ENCODE results near the gene HUNK. TPM values are rescaled to one million over a fixed set of nuclear protein-coding genes. Genes with fewer than 3 reads are reported as not detected.

HUNK gene
- polyA plus RNA-seq, 1 donor (not counting 4 experiments of a cell fraction or from before 2014, with no cell fraction given), result 0.03 TPM

DNA sequence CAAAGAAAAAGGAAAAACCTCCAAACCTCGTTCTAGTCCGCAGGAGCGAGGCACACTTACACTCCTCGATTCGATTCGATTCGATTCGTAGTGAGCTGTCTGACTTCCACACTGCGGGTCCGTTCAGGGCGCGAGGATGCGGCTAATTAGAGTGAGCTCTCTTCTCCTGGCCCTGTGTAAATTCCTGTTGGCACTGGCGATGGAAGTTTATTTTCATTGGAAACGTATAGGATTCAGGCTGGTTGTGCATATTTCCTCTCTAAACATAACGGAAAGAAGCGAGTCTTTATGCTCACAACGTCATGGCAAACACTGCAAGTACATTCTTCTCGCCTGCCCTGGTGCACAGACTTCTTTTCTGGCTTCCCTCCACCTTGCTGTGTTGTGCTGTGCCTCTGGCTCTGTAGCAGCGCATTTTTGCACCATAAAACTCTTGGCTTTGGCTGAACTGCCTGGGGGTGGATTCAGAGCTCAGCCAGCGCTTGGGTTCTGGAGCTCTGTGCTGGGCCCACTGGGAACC lies 2.7 kb downstream of the HUNK start:
- dilution Hi-C loops (cut with MboI; ENCODE audit: extremely low pct_ligation_motif_present, low sequenced_read_pairs), result no loop called here
- Histone ChIP-seq H3K4me2 (ENCODE audit: control insufficient read depth, extremely low read depth, insufficient read depth, low read depth, low read length) (no peak overlapping the region), H3K79me2 (ENCODE audit: control insufficient read depth, insufficient read depth, low read length) (no peaks in the 10 kb centered on the region), H3K9me3 (ENCODE audit: control insufficient read depth, low read depth, low read length) (no peaks in the 10 kb centered on the region), H3K27ac (ENCODE audit: control insufficient read depth, insufficient read depth, low read length) (no peak overlapping the region), H2AFZ (ENCODE audit: control insufficient read depth, low read length) (no peak overlapping the region), H4K20me1 (ENCODE audit: control insufficient read depth, extremely low read depth, insufficient read depth, low read length) (no peaks in the 10 kb centered on the region), H3K27me3 (ENCODE audit: control insufficient read depth, extremely low read depth, insufficient read depth, low read length) (peaks cover 72% of the 10 kb centered on the region), H3K36me3 (ENCODE audit: control insufficient read depth in 2 of 2, extremely low read depth in 1 of 2, insufficient read depth in 2 of 2, low read length in 2 of 2) (no peaks in the 10 kb centered on the region), H3K4me3 (ENCODE audit: control insufficient read depth in 2 of 3, extremely low read depth in 1 of 3, insufficient read depth in 2 of 3, low read depth in 1 of 3, low read length in 3 of 3) (no peak overlapping the region), H3K9ac (ENCODE audit: control insufficient read depth, extremely low read depth, insufficient read depth, low read length) (no peak overlapping the region), H3K9me1 (ENCODE audit: control insufficient read depth, extremely low read depth, insufficient read depth, low read length) (no peaks in the 10 kb centered on the region), H3K4me1 (ENCODE audit: control insufficient read depth, extremely low read depth, insufficient read depth, low read length) (peaks cover 3% of the 10 kb centered on the region)
- TF ChIP-seq CTCF (optimal IDR thresholded peaks at IDR 0.05 in 1 of 3, IDR thresholded peaks at IDR 0.05 in 1 of 3, conservative IDR thresholded peaks at IDR 0.05 in 1 of 3; ENCODE audit: extremely low read depth in 1 of 3, insufficient read depth in 2 of 3, low read length in 3 of 3), result no peak
- FAIRE-seq, result no peak
- DNase-seq (ENCODE audit: low read depth, low spot score), result no peak

DNA sequence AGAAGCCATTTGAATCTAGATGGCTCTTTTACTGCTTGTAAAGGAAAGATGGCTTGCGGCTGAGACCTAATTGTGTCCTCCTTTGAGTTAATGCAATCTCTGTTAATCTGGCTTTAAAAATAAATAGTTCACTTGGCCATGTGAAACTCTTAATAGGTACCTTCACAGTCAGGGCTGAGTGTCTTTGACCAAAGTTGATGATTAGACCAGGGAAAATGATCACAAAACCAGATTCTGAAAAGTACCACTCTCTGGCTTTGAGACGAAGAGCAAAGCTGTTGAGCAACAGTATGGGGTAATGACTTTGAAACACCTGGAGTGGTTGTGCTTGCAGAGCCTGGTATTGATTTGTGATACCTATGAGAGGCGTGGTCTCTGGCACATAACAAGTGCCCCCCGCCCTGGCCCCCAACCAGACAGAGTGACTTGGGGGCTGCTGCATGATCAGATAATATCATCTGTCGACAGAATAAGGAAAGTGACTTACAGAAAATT lies 4.7 kb downstream of the HUNK start:
- Histone ChIP-seq H3K9me3 (ENCODE audit: control insufficient read depth, low read depth, low read length) (no peaks in the 10 kb centered on the region), H3K4me2 (ENCODE audit: control insufficient read depth, extremely low read depth, insufficient read depth, low read depth, low read length) (no peak overlapping the region), H3K4me1 (ENCODE audit: control insufficient read depth, extremely low read depth, insufficient read depth, low read length) (no peaks in the 10 kb centered on the region), H3K4me3 (ENCODE audit: control insufficient read depth in 2 of 3, extremely low read depth in 1 of 3, insufficient read depth in 2 of 3, low read depth in 1 of 3, low read length in 3 of 3) (no peak overlapping the region), H3K27me3 (ENCODE audit: control insufficient read depth, extremely low read depth, insufficient read depth, low read length) (peaks cover 61% of the 10 kb centered on the region), H3K27ac (ENCODE audit: control insufficient read depth, insufficient read depth, low read length) (no peak overlapping the region), H2AFZ (ENCODE audit: control insufficient read depth, low read length) (no peak overlapping the region), H3K9me1 (ENCODE audit: control insufficient read depth, extremely low read depth, insufficient read depth, low read length) (no peaks in the 10 kb centered on the region), H3K79me2 (ENCODE audit: control insufficient read depth, insufficient read depth, low read length) (no peaks in the 10 kb centered on the region), H3K36me3 (ENCODE audit: control insufficient read depth in 2 of 2, extremely low read depth in 1 of 2, insufficient read depth in 2 of 2, low read length in 2 of 2) (no peaks in the 10 kb centered on the region), H4K20me1 (ENCODE audit: control insufficient read depth, extremely low read depth, insufficient read depth, low read length) (no peaks in the 10 kb centered on the region), H3K9ac (ENCODE audit: control insufficient read depth, extremely low read depth, insufficient read depth, low read length) (no peak overlapping the region)
- dilution Hi-C loops (cut with MboI; ENCODE audit: extremely low pct_ligation_motif_present, low sequenced_read_pairs), result no loop called here
- DNase-seq (ENCODE audit: low read depth, low spot score) (no peak), FAIRE-seq (no peak)
- TF ChIP-seq CTCF (optimal IDR thresholded peaks at IDR 0.05 in 1 of 3, IDR thresholded peaks at IDR 0.05 in 1 of 3, conservative IDR thresholded peaks at IDR 0.05 in 1 of 3; ENCODE audit: extremely low read depth in 1 of 3, insufficient read depth in 2 of 3, low read length in 3 of 3) (no peak), EZH2 (IDR thresholded peaks at IDR 0.05; ENCODE audit: low read length) (no peak)
